Measurements from ENCODE around the gene FLAD1.

DNA sequence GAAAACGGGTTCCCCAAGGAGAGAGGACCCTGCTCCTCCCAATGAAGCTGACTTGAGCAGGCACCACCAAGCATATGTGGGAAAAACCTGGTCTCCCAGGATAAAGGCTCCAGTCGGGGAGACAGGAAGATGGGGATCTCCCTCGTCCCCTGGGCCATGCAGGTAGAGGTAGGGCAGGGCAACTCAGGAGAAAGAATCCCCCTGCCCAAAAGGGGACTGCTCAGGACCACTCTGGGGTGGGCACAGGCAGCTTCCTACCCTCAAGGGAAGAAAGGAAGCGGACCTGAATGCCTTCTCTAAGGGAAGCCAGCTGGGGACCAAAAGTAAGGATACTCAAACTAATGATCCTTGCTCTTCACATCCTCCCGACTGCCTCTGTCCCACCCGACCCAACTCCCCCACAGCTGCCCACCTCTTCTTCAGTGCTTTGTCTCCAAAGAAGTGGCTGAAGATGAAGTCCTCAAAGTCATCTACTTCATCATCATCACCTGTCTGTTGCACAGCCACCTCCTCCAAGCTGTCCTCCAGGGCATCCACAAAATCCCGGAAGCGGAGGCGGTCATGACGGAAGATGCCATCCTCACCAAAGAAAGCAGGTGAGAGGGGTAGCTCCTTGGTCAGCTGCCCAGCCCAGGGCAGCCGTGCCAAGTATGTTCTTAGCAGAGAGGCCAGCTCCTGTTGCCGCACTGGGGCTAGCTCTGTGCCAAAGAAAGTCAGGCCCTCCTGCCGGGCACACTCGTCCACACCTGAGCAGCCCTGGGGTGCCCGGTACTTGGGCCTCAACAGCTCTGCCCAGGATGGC lies 37.8 kb upstream of the FLAD1 start:
- no peak for TF ChIP-seq EP300 (IDR thresholded peaks at IDR 0.05)
- TF ChIP-seq HOXA7 (CRISPR knock-in tag; IDR thresholded peaks at IDR 0.05), result no peak
- TF ChIP-seq, protein P1, sequence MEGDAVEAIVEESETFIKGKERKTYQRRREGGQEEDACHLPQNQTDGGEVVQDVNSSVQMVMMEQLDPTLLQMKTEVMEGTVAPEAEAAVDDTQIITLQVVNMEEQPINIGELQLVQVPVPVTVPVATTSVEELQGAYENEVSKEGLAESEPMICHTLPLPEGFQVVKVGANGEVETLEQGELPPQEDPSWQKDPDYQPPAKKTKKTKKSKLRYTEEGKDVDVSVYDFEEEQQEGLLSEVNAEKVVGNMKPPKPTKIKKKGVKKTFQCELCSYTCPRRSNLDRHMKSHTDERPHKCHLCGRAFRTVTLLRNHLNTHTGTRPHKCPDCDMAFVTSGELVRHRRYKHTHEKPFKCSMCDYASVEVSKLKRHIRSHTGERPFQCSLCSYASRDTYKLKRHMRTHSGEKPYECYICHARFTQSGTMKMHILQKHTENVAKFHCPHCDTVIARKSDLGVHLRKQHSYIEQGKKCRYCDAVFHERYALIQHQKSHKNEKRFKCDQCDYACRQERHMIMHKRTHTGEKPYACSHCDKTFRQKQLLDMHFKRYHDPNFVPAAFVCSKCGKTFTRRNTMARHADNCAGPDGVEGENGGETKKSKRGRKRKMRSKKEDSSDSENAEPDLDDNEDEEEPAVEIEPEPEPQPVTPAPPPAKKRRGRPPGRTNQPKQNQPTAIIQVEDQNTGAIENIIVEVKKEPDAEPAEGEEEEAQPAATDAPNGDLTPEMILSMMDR (IDR thresholded peaks at IDR 0.05), result no peak
- TF ChIP-seq SREBF2 (IDR thresholded peaks at IDR 0.05), result no peak
- TF ChIP-seq, protein P2, sequence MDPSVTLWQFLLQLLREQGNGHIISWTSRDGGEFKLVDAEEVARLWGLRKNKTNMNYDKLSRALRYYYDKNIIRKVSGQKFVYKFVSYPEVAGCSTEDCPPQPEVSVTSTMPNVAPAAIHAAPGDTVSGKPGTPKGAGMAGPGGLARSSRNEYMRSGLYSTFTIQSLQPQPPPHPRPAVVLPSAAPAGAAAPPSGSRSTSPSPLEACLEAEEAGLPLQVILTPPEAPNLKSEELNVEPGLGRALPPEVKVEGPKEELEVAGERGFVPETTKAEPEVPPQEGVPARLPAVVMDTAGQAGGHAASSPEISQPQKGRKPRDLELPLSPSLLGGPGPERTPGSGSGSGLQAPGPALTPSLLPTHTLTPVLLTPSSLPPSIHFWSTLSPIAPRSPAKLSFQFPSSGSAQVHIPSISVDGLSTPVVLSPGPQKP (IDR thresholded peaks at IDR 0.05; ENCODE audit: low read depth, low read length), result no peak
- no peak for TF ChIP-seq POLR2A (IDR thresholded peaks at IDR 0.05; ENCODE audit: low read length)
- TF ChIP-seq RCOR1 (IDR thresholded peaks at IDR 0.05; ENCODE audit: low read depth, low read length), result no peak
- TF ChIP-seq, protein P3, sequence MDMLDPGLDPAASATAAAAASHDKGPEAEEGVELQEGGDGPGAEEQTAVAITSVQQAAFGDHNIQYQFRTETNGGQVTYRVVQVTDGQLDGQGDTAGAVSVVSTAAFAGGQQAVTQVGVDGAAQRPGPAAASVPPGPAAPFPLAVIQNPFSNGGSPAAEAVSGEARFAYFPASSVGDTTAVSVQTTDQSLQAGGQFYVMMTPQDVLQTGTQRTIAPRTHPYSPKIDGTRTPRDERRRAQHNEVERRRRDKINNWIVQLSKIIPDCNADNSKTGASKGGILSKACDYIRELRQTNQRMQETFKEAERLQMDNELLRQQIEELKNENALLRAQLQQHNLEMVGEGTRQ (IDR thresholded peaks at IDR 0.05), result no peak
- TF ChIP-seq CEBPB (IDR thresholded peaks at IDR 0.05), result no peak
- TF ChIP-seq ZC3H11A (IDR thresholded peaks at IDR 0.05), result no peak
- TF ChIP-seq, protein P4, sequence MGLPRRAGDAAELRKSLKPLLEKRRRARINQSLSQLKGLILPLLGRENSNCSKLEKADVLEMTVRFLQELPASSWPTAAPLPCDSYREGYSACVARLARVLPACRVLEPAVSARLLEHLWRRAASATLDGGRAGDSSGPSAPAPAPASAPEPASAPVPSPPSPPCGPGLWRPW (IDR thresholded peaks at IDR 0.05), result no peak
- no peak for TF ChIP-seq ESRRA (IDR thresholded peaks at IDR 0.05; ENCODE audit: borderline replicate concordance, low read length)
- TF ChIP-seq, protein P5, sequence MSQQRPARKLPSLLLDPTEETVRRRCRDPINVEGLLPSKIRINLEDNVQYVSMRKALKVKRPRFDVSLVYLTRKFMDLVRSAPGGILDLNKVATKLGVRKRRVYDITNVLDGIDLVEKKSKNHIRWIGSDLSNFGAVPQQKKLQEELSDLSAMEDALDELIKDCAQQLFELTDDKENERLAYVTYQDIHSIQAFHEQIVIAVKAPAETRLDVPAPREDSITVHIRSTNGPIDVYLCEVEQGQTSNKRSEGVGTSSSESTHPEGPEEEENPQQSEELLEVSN (IDR thresholded peaks at IDR 0.05; ENCODE audit: borderline replicate concordance, low read depth), result no peak
- TF ChIP-seq, protein P6, sequence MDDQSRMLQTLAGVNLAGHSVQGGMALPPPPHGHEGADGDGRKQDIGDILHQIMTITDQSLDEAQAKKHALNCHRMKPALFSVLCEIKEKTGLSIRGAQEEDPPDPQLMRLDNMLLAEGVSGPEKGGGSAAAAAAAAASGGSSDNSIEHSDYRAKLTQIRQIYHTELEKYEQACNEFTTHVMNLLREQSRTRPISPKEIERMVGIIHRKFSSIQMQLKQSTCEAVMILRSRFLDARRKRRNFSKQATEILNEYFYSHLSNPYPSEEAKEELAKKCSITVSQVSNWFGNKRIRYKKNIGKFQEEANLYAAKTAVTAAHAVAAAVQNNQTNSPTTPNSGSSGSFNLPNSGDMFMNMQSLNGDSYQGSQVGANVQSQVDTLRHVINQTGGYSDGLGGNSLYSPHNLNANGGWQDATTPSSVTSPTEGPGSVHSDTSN (IDR thresholded peaks at IDR 0.05), result no peak
